ENCODE results near the gene MOSPD3. TPM values are rescaled to one million over a fixed set of nuclear protein-coding genes. Genes with fewer than 3 reads are reported as not detected.
"Not testable (repeated sequence)": the region's sequence is repeated elsewhere in the genome, so short reads cannot be mapped to it uniquely, and the experiment has no call there.

Gene MOSPD3
- 15.9 TPM for polyA plus RNA-seq (2013, experiment 1 of 2)
- polyA plus RNA-seq (2013, experiment 2 of 2) = 21.1 TPM

- WGBS = under 1% methylated on average over 61 of the region's 61 CpGs
- H3K36me3 ChIP-seq (ENCODE audit: insufficient read depth, low read length) = peaks cover 6% of the 10 kb centered on the region; the same call in 1 of the 2 replicates
- no peaks in the 10 kb centered on the region for H3K9me3 ChIP-seq (ENCODE audit: insufficient read depth, low read depth, low read length)
- peak within 1 kb of the TSS; percentile 94 for H3K27ac ChIP-seq (ENCODE audit: low read depth, low read length)
- no peaks in the 10 kb centered on the region for H3K4me1 ChIP-seq (ENCODE audit: insufficient read depth, low read length)
- peak within 1 kb of the TSS; percentile 80 for H3K4me3 ChIP-seq (ENCODE audit: low read length)
- peak within 1 kb of the TSS; percentile 85 for H3K9ac ChIP-seq (ENCODE audit: low read depth, low read length)
- H3K27me3 ChIP-seq (ENCODE audit: insufficient read depth, low read length) = no peaks in the 10 kb centered on the region
Observed at GRCh38 chr7:100611983-100612729, at the start of gene MOSPD3. MOSPD3 (plus strand) TSS chr7:100612540; CDS start chr7:100612792, 252 bp downstream.

GRCh38 chr7:100563100-100563564 lies 49.2 kb upstream of the MOSPD3 start:
- Histone ChIP-seq H3K4me1 (ENCODE audit: insufficient read depth, low read length) (peaks cover 4% of the 10 kb centered on the region; the same call in 1 of the 2 replicates), H3K36me3 (ENCODE audit: insufficient read depth, low read length) (no peaks in the 10 kb centered on the region), H3K9me3 (ENCODE audit: insufficient read depth, low read depth, low read length) (no peaks in the 10 kb centered on the region), H3K27ac (ENCODE audit: low read depth, low read length) (no peak overlapping the region), H3K4me3 (ENCODE audit: low read length) (no peak overlapping the region), H3K27me3 (ENCODE audit: insufficient read depth, low read length) (no peaks in the 10 kb centered on the region), H3K9ac (ENCODE audit: low read depth, low read length) (no peak overlapping the region)
- 96% methylated on average over 8 of the region's 8 CpGs for WGBS

- H3K9ac ChIP-seq (ENCODE audit: low read depth, low read length) = no peak overlapping the region
- no peak overlapping the region for H3K4me3 ChIP-seq (ENCODE audit: low read length)
- no peak overlapping the region for H3K27ac ChIP-seq (ENCODE audit: low read depth, low read length)
- no peaks in the 10 kb centered on the region for H3K36me3 ChIP-seq (ENCODE audit: insufficient read depth, low read length)
- 47% methylated on average over 12 of the region's 12 CpGs for WGBS
- peaks cover 5% of the 10 kb centered on the region; the same call in 1 of the 2 replicates for H3K4me1 ChIP-seq (ENCODE audit: insufficient read depth, low read length)
- H3K9me3 ChIP-seq (ENCODE audit: insufficient read depth, low read depth, low read length) = no peaks in the 10 kb centered on the region
- H3K27me3 ChIP-seq (ENCODE audit: insufficient read depth, low read length) = peaks cover 1% of the 10 kb centered on the region; the same call in 1 of the 2 replicates
Observed at GRCh38 chr7:100563809-100564400, 48.4 kb upstream of the MOSPD3 start.

- 89% methylated on average over 6 of the region's 6 CpGs for WGBS
- not testable (repeated sequence) for H3K9me3 ChIP-seq (ENCODE audit: insufficient read depth, low read depth, low read length); H3K27me3 ChIP-seq (ENCODE audit: insufficient read depth, low read length); H3K36me3 ChIP-seq (ENCODE audit: insufficient read depth, low read length); H3K27ac ChIP-seq (ENCODE audit: low read depth, low read length); H3K9ac ChIP-seq (ENCODE audit: low read depth, low read length); H3K4me1 ChIP-seq (ENCODE audit: insufficient read depth, low read length); H3K4me3 ChIP-seq (ENCODE audit: low read length)
Observed at GRCh38 chr7:100564405-100564804, 47.9 kb upstream of the MOSPD3 start.

GRCh38 chr7:100565133-100565571 lies 47.2 kb upstream of the MOSPD3 start:
- no peak overlapping the region for H3K4me3 ChIP-seq (ENCODE audit: low read length)
- peaks cover 9% of the 10 kb centered on the region for H3K27me3 ChIP-seq (ENCODE audit: insufficient read depth, low read length)
- H3K36me3 ChIP-seq (ENCODE audit: insufficient read depth, low read length) = no peaks in the 10 kb centered on the region
- H3K9me3 ChIP-seq (ENCODE audit: insufficient read depth, low read depth, low read length) = no peaks in the 10 kb centered on the region
- H3K27ac ChIP-seq (ENCODE audit: low read depth, low read length) = no peak overlapping the region
- H3K9ac ChIP-seq (ENCODE audit: low read depth, low read length) = no peak overlapping the region
- H3K4me1 ChIP-seq (ENCODE audit: insufficient read depth, low read length) = peaks cover 9% of the 10 kb centered on the region; the same call in 1 of the 2 replicates
- 97% methylated on average over 10 of the region's 11 CpGs for WGBS

- Histone ChIP-seq H3K9ac (ENCODE audit: low read depth, low read length) (no peak overlapping the region), H3K4me3 (ENCODE audit: low read length) (no peak overlapping the region), H3K27me3 (ENCODE audit: insufficient read depth, low read length) (peaks cover 18% of the 10 kb centered on the region), H3K4me1 (ENCODE audit: insufficient read depth, low read length) (peaks cover 13% of the 10 kb centered on the region; the same call in 1 of the 2 replicates), H3K36me3 (ENCODE audit: insufficient read depth, low read length) (no peaks in the 10 kb centered on the region), H3K9me3 (ENCODE audit: insufficient read depth, low read depth, low read length) (no peaks in the 10 kb centered on the region), H3K27ac (ENCODE audit: low read depth, low read length) (no peak overlapping the region)
- 91% methylated on average over 5 of the region's 6 CpGs for WGBS
Observed at GRCh38 chr7:100566018-100566531, 46.3 kb upstream of the MOSPD3 start.

- Histone ChIP-seq H3K27me3 (ENCODE audit: insufficient read depth, low read length) (peaks cover 20% of the 10 kb centered on the region), H3K9ac (ENCODE audit: low read depth, low read length) (no peak overlapping the region), H3K4me1 (ENCODE audit: insufficient read depth, low read length) (peaks cover 24% of the 10 kb centered on the region), H3K27ac (ENCODE audit: low read depth, low read length) (no peak overlapping the region), H3K9me3 (ENCODE audit: insufficient read depth, low read depth, low read length) (no peaks in the 10 kb centered on the region), H3K4me3 (ENCODE audit: low read length) (no peak overlapping the region), H3K36me3 (ENCODE audit: insufficient read depth, low read length) (no peaks in the 10 kb centered on the region)
- WGBS = 77% methylated on average over 11 of the region's 12 CpGs
Observed at GRCh38 chr7:100567031-100567730, 45.2 kb upstream of the MOSPD3 start.

GRCh38 chr7:100567751-100568175 lies 44.6 kb upstream of the MOSPD3 start:
- no peaks in the 10 kb centered on the region for H3K9me3 ChIP-seq (ENCODE audit: insufficient read depth, low read depth, low read length)
- no peak overlapping the region for H3K27ac ChIP-seq (ENCODE audit: low read depth, low read length)
- peaks cover 20% of the 10 kb centered on the region for H3K27me3 ChIP-seq (ENCODE audit: insufficient read depth, low read length)
- no peak overlapping the region for H3K4me3 ChIP-seq (ENCODE audit: low read length)
- peaks cover 24% of the 10 kb centered on the region for H3K4me1 ChIP-seq (ENCODE audit: insufficient read depth, low read length)
- H3K36me3 ChIP-seq (ENCODE audit: insufficient read depth, low read length) = no peaks in the 10 kb centered on the region
- H3K9ac ChIP-seq (ENCODE audit: low read depth, low read length) = no peak overlapping the region
- WGBS = 82% methylated on average over 3 of the region's 3 CpGs

- Histone ChIP-seq H3K4me3 (ENCODE audit: low read length) (no peak overlapping the region), H3K4me1 (ENCODE audit: insufficient read depth, low read length) (peaks cover 24% of the 10 kb centered on the region), H3K27ac (ENCODE audit: low read depth, low read length) (no peak overlapping the region), H3K27me3 (ENCODE audit: insufficient read depth, low read length) (peaks cover 20% of the 10 kb centered on the region), H3K36me3 (ENCODE audit: insufficient read depth, low read length) (no peaks in the 10 kb centered on the region), H3K9ac (ENCODE audit: low read depth, low read length) (no peak overlapping the region), H3K9me3 (ENCODE audit: insufficient read depth, low read depth, low read length) (no peaks in the 10 kb centered on the region)
- WGBS = 84% methylated on average over 11 of the region's 11 CpGs
Observed at GRCh38 chr7:100568176-100568895, 44.0 kb upstream of the MOSPD3 start.

All from HUES64 (cell line).